Mesenchymal stem cell (in vitro differentiated cells and primary cell): ENCODE data around the gene PRICKLE3. TPM values are rescaled to one million over a fixed set of nuclear protein-coding genes. Genes with fewer than 3 reads are reported as not detected.

Source experiments
- DNase-seq: peaks from one replicate; pipeline ENCODE4 v3.0.0-alpha.2; 2013
- H2AFZ ChIP-seq: one replicate; pipeline ENCODE4 v1.6.1; 2013; ENCODE audit warnings: low read depth, mild to moderate bottlenecking, control low read depth, inconsistent platforms, low read length, moderate library complexity
- H2AK5ac ChIP-seq: 2 replicates; pipeline ENCODE4 v1.6.1; 2013; ENCODE audit warnings: low read length, moderate library complexity, mild to moderate bottlenecking, inconsistent platforms; ENCODE audit not compliant: severe bottlenecking
- H2BK120ac ChIP-seq: one replicate; pipeline ENCODE4 v1.6.1; 2013; ENCODE audit warnings: low read depth, mild to moderate bottlenecking, inconsistent platforms, low read length, moderate library complexity
- H2BK12ac ChIP-seq, 2 experiments: one replicate each; pipeline ENCODE4 v1.6.1; 2013; ENCODE audit warnings: inconsistent platforms in 2 of 2, low read length in 2 of 2, mild to moderate bottlenecking in 2 of 2, moderate library complexity in 2 of 2, control low read depth in 1 of 2
- H2BK15ac ChIP-seq: one replicate; pipeline ENCODE4 v1.6.1; 2013; ENCODE audit warnings: mild to moderate bottlenecking, low read depth, inconsistent platforms; ENCODE audit not compliant: poor library complexity, severe bottlenecking
- H2BK5ac ChIP-seq: 2 replicates; pipeline ENCODE4 v1.6.1; 2013; ENCODE audit warnings: low read depth, mild to moderate bottlenecking, low read length, control low read depth, inconsistent platforms; ENCODE audit not compliant: poor library complexity, severe bottlenecking
- H3K14ac ChIP-seq, 2 experiments: one replicate each; pipeline ENCODE4 v1.6.1; 2013; ENCODE audit warnings: inconsistent platforms in 2 of 2, low read length in 2 of 2, control low read depth in 1 of 2, mild to moderate bottlenecking in 1 of 2, moderate library complexity in 1 of 2
- H3K18ac ChIP-seq, 2 experiments: one replicate each; pipeline ENCODE4 v1.6.1; 2013; ENCODE audit warnings: inconsistent platforms in 2 of 2, low read length in 2 of 2, control low read depth in 1 of 2, low read depth in 1 of 2, mild to moderate bottlenecking in 1 of 2
- H3K23ac ChIP-seq, 2 experiments: one replicate each; pipeline ENCODE4 v1.6.1; 2013; ENCODE audit warnings: inconsistent platforms in 2 of 2, low read length in 2 of 2, mild to moderate bottlenecking in 2 of 2, moderate library complexity in 2 of 2, control low read depth in 1 of 2
- H3K27ac ChIP-seq: 2 replicates; pipeline ENCODE4 v1.5.1; 2013; ENCODE audit warnings: mild to moderate bottlenecking, moderate library complexity, low read length, control low read depth, inconsistent platforms; ENCODE audit not compliant: poor library complexity, severe bottlenecking
- H3K27me3 ChIP-seq, 2 experiments: 2 replicates each; pipeline versions ENCODE4 v1.6.1 to v1.7.0; 2013; ENCODE audit warnings: low read length in 2 of 2, mild to moderate bottlenecking in 2 of 2, moderate library complexity in 2 of 2, control low read depth in 1 of 2, inconsistent platforms in 1 of 2; ENCODE audit not compliant: control insufficient read depth in 1 of 2, insufficient read depth in 1 of 2
- H3K36me3 ChIP-seq, 2 experiments: 2 replicates each; pipeline versions ENCODE4 v1.6.1 to v1.7.0; 2013; ENCODE audit warnings: low read length in 2 of 2, control low read depth in 1 of 2, inconsistent platforms in 1 of 2, low read depth in 1 of 2, mild to moderate bottlenecking in 1 of 2; ENCODE audit not compliant: insufficient read depth in 2 of 2, control insufficient read depth in 1 of 2
- H3K4ac ChIP-seq, 2 experiments: one replicate each; pipeline ENCODE4 v1.6.1; 2013; ENCODE audit warnings: inconsistent platforms in 2 of 2, low read length in 2 of 2, mild to moderate bottlenecking in 2 of 2, moderate library complexity in 2 of 2, control low read depth in 1 of 2, low read depth in 1 of 2
- H3K4me1 ChIP-seq: 2 replicates; pipeline ENCODE4 v1.6.1; 2013; ENCODE audit warnings: low read depth, low read length, control low read depth; ENCODE audit not compliant: control insufficient read depth, insufficient read depth
- H3K4me2 ChIP-seq: 2 replicates; pipeline ENCODE4 v1.6.1; 2013; ENCODE audit warnings: low read length, mild to moderate bottlenecking, inconsistent platforms; ENCODE audit not compliant: poor library complexity, severe bottlenecking
- H3K4me3 ChIP-seq, 2 experiments: 2 replicates each; pipeline versions ENCODE4 v1.5.1 to v1.7.0; 2013; ENCODE audit warnings: low read length in 2 of 2, mild to moderate bottlenecking in 2 of 2, control low read depth in 1 of 2, low read depth in 1 of 2; ENCODE audit not compliant: insufficient read depth in 1 of 2
- H3K79me1 ChIP-seq: replicated peaks from 2 replicates; pipeline ENCODE4 v1.6.1; 2013; ENCODE audit warnings: mild to moderate bottlenecking, control low read depth, low read length, inconsistent platforms; ENCODE audit not compliant: poor library complexity, severe bottlenecking
- H3K9ac ChIP-seq: 2 replicates; pipeline ENCODE4 v1.7.0; 2013; ENCODE audit warnings: mild to moderate bottlenecking, low read length, moderate library complexity
- H3K9me3 ChIP-seq: 2 replicates; pipeline ENCODE4 v1.7.0; 2013; ENCODE audit warnings: mild to moderate bottlenecking, low read length; ENCODE audit not compliant: control insufficient read depth
- H4K8ac ChIP-seq: one replicate; pipeline ENCODE4 v1.6.1; 2013; ENCODE audit warnings: inconsistent platforms, mild to moderate bottlenecking, low read length, moderate library complexity
- H4K91ac ChIP-seq: one replicate; pipeline ENCODE4 v1.6.1; 2013; ENCODE audit warnings: mild to moderate bottlenecking, low read length, inconsistent platforms
- WGBS: methylation state at CpG from one replicate; pipeline ENCODE4 v1.1.7; 2013; ENCODE audit warnings: mixed read lengths; 5-methylcytosine and 5-hydroxymethylcytosine counted together
- polyA plus RNA-seq, 2 experiments: library from polyadenylated mRNA; stranded (reverse); fragments of 200-250 nt; gene quantifications; one replicate each; pipeline ENCODE4 v1.2.3, GENCODE V29; 2013

PRICKLE3 gene, protein sequence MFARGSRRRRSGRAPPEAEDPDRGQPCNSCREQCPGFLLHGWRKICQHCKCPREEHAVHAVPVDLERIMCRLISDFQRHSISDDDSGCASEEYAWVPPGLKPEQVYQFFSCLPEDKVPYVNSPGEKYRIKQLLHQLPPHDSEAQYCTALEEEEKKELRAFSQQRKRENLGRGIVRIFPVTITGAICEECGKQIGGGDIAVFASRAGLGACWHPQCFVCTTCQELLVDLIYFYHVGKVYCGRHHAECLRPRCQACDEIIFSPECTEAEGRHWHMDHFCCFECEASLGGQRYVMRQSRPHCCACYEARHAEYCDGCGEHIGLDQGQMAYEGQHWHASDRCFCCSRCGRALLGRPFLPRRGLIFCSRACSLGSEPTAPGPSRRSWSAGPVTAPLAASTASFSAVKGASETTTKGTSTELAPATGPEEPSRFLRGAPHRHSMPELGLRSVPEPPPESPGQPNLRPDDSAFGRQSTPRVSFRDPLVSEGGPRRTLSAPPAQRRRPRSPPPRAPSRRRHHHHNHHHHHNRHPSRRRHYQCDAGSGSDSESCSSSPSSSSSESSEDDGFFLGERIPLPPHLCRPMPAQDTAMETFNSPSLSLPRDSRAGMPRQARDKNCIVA
- polyA plus RNA-seq (2013, experiment 1 of 2) = 9.3 TPM
- polyA plus RNA-seq (2013, experiment 2 of 2) = 9.3 TPM

DNA sequence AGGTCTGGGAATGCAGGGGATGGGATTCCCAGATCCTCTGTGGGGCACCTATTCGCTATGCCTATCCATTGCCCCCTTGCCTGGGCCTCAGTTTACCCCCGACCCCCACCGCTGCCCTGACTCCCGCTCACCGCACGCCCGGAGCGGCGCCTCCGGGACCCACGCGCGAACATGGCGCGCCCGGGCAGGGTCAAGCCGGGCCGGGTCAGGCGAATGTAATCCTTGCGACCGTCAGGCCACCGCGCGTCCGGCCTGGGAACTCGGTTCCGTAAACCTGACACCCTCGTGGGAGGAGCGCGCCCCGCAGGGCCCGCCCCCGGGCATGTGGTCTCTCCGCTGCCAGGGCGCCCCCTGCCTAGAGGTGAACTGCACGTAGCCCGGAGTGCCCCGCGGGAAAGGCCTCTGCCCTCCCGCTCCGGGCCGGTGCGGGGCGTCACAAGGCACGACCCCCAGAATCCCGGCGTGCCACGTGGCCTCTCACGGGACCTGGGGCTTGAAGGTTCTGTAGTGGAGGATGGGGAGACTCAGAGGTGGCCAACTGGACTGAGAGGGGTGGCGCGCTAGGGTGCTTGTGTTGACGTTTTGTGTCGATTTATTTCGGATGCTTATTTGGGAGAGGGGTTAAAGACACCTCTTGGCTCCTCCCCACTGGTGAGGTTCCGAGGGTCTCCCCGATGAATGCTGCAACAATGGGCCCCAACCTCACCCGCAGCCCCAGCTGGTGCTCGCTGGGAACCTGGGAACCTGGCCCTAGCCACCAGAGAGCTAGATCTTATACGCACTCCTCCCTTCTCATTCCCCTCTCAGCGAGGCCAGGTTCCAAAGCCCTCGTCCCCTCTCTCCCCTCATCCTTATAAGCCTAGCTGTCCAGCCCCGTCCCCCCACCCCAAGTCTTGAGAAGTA lies at the start of gene PRICKLE3:
TSS of gene PRICKLE3 (minus strand) at position 249 of the 903 bp plus-strand sequence. CDS start at position 173, 76 bp downstream.
- peak within 1 kb of the TSS; percentile 72 for H4K8ac ChIP-seq
- peak within 1 kb of the TSS; percentile 74 to 77 for H3K4me3 ChIP-seq
- peak within 1 kb of the TSS; percentile 3 for H2BK120ac ChIP-seq
- H4K91ac ChIP-seq = peak within 1 kb of the TSS; percentile 90
- no peaks in the 10 kb centered on the region for H3K27me3 ChIP-seq
- peaks cover 8% of the 10 kb centered on the region for H3K79me1 ChIP-seq
- H2BK15ac ChIP-seq = no peak within 1 kb of the TSS
- no peak within 1 kb of the TSS for H3K27ac ChIP-seq
- peak within 1 kb of the TSS in 1 of 2 experiments; percentile 31 for H2BK12ac ChIP-seq
- H3K14ac ChIP-seq = peak within 1 kb of the TSS; percentile 25 to 71
- peak; percentile 68 for DNase-seq
- peak within 1 kb of the TSS; percentile 81 to 84 for H3K4ac ChIP-seq
- H3K9me3 ChIP-seq = no peaks in the 10 kb centered on the region
- peak within 1 kb of the TSS; percentile 70 to 92 for H3K18ac ChIP-seq
- H3K23ac ChIP-seq = no peak within 1 kb of the TSS
- peaks cover 3 to 15% of the 10 kb centered on the region in 2 experiments for H3K36me3 ChIP-seq
- H2AK5ac ChIP-seq = peak within 1 kb of the TSS; percentile 33
- H3K4me1 ChIP-seq = peaks cover 14% of the 10 kb centered on the region
- peak within 1 kb of the TSS; percentile 67 for H2AFZ ChIP-seq
- H3K4me2 ChIP-seq = peak within 1 kb of the TSS; percentile 76
- H3K9ac ChIP-seq = peak within 1 kb of the TSS; percentile 84
- no peak within 1 kb of the TSS for H2BK5ac ChIP-seq
- WGBS = 8% methylated on average over 33 of the region's 62 CpGs

DNA sequence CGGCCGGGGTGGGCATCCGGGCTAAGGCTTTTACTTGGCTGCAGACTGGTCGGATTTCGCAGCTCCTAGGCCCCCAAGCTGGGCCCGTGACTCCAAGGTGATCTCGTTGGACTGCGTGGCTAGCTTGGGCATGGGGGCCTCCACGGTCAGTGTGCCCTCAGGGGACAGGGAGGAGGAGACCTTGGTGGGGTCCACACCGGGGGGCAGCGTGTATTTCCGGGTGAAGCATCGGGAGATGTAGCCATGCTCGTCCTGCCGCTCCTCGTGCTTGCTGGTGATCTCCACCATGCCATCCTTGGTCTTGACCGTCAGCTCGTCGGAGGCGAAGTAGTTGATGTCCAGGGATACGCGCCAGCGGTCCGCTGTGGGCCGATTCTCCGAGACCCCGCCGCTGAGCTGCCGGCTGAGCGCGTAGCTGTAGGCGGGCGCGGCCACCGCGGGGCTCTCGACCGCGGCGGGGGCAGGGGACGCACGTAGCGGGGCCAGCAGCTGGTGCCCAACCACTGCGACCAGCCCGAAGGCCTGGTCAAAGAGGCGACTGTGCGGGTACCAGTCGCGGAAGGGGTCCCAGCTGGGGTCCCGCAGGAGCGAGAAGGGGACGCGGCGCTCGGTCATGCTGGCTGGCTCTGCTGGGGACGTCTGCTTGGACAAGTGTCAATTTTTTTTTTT lies 47.8 kb upstream of the PRICKLE3 start:
- no peaks in the 10 kb centered on the region for H3K36me3 ChIP-seq
- H2BK12ac ChIP-seq = no peak overlapping the region
- H4K8ac ChIP-seq = no peak overlapping the region
- H3K27ac ChIP-seq = no peak overlapping the region
- H3K4me3 ChIP-seq = no peak overlapping the region
- DNase-seq = no peak
- no peak overlapping the region for H2BK120ac ChIP-seq
- no peaks in the 10 kb centered on the region for H3K27me3 ChIP-seq
- 94% methylated on average over 52 of the region's 56 CpGs for WGBS
- H2AK5ac ChIP-seq = no peak overlapping the region
- no peak overlapping the region for H3K9ac ChIP-seq
- H3K4ac ChIP-seq = no peak overlapping the region
- no peak overlapping the region for H2BK15ac ChIP-seq
- no peak overlapping the region for H2BK5ac ChIP-seq
- H2AFZ ChIP-seq = no peak overlapping the region
- no peak overlapping the region for H3K4me2 ChIP-seq
- H3K4me1 ChIP-seq = peaks cover 5% of the 10 kb centered on the region
- H3K14ac ChIP-seq = no peak overlapping the region
- peaks cover 3% of the 10 kb centered on the region for H3K79me1 ChIP-seq
- H3K9me3 ChIP-seq = no peaks in the 10 kb centered on the region
- no peak overlapping the region for H4K91ac ChIP-seq
- H3K18ac ChIP-seq = no peak overlapping the region
- H3K23ac ChIP-seq = no peak overlapping the region

DNA sequence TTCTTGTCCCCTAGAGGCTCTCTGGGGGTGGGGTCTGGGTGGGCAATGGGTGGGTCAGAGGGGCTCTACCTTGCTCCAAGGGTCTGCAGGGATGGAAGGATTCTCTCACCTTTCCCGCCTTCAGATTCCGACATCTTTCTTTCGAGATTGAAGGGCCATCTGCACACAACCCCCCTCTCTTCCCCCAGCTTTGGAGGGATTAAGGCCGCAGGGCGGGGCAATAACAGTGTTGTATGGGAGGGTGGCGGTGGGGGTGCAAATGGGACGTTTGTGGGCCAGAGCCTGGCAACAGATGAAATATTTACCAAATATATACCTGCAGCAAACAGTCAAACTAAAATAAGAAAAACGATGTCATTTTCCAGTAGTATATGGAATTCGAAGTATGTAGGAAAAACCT lies 47.0 kb upstream of the PRICKLE3 start, which contains the start of gene CACNA1F:
TSS of gene CACNA1F (minus strand) at position 165 of the 400 bp plus-strand sequence. CDS start at position 134, 31 bp downstream.
- DNase-seq = no peak
- Histone ChIP-seq H3K14ac (no peak within 1 kb of the TSS), H4K8ac (no peak within 1 kb of the TSS), H3K4me2 (no peak within 1 kb of the TSS), H3K18ac (no peak within 1 kb of the TSS), H3K79me1 (peaks cover 3% of the 10 kb centered on the region), H3K23ac (no peak within 1 kb of the TSS), H2BK15ac (no peak within 1 kb of the TSS), H3K9ac (no peak within 1 kb of the TSS), H3K9me3 (no peaks in the 10 kb centered on the region), H2AK5ac (no peak within 1 kb of the TSS), H2BK5ac (no peak within 1 kb of the TSS), H3K27ac (no peak within 1 kb of the TSS), H4K91ac (no peak within 1 kb of the TSS), H3K4me1 (peaks cover 5% of the 10 kb centered on the region), H3K4ac (no peak within 1 kb of the TSS), H2BK120ac (no peak within 1 kb of the TSS), H3K4me3 (no peak within 1 kb of the TSS), H3K36me3 (no peaks in the 10 kb centered on the region), H2BK12ac (no peak within 1 kb of the TSS), H2AFZ (no peak within 1 kb of the TSS), H3K27me3 (no peaks in the 10 kb centered on the region)
- no CpG with 5 or more reads among the region's 9 CpGs for WGBS
